Thoracic aorta (tissue), 2 donors: Measurements from ENCODE around the gene TSPAN32. TPM values are rescaled to one million over a fixed set of nuclear protein-coding genes. Genes with fewer than 3 reads are reported as not detected.
"Not testable (repeated sequence)": the region's sequence is repeated elsewhere in the genome, so short reads cannot be mapped to it uniquely, and the experiment has no call there.

Experiments
- ATAC-seq: fragments of 150-250 bp; one replicate; pipeline ENCODE4 v1.8.0; 2017; ENCODE audit warnings: low read depth; ENCODE audit not compliant: insufficient number of reproducible peaks, low FRiP score
- DNase-seq: peaks from one replicate; pipeline ENCODE4 v3.0.0-alpha.2; 2020; ENCODE audit warnings: low spot score
- H3K27ac ChIP-seq, 2 donors: fragments of 200-600 bp; sonication (generic); 1 replicate in 1 of 2; 2 replicates in 1 of 2; pipeline ENCODE4 v1.5.1; 2016; ENCODE audit warnings: mild to moderate bottlenecking in 2 of 2, moderate library complexity in 2 of 2
- H3K27me3 ChIP-seq: fragments of 200-600 bp; sonication (generic); replicated peaks from 2 replicates; pipeline ENCODE4 v1.6.0; 2016; ENCODE audit warnings: mild to moderate bottlenecking; ENCODE audit not compliant: insufficient read depth
- H3K36me3 ChIP-seq: fragments of 200-600 bp; sonication (generic); one replicate; pipeline ENCODE4 v1.5.1; 2016
- H3K4me1 ChIP-seq, 2 donors: fragments of 200-600 bp; sonication (generic); 1 replicate in 1 of 2; 2 replicates in 1 of 2; pipeline versions ENCODE4 v1.5.1 to v1.6.0; 2016; ENCODE audit warnings: low read depth in 2 of 2, mild to moderate bottlenecking in 1 of 2; ENCODE audit not compliant: control insufficient read depth in 1 of 2
- H3K4me3 ChIP-seq: fragments of 200-600 bp; sonication (generic); 2 replicates; pipeline ENCODE4 v1.5.1; 2016; ENCODE audit warnings: mild to moderate bottlenecking
- H3K9me3 ChIP-seq: fragments of 200-600 bp; sonication (generic); 2 replicates; pipeline ENCODE4 v1.5.1; 2016
- total RNA-seq, 2 donors: library from RNA; depleted of rRNA; stranded (reverse); fragments of >200 nt; gene quantifications; one replicate each; pipeline versions ENCODE4 v1.1.0 to v1.2.3, GENCODE V29; 2016
- TF ChIP-seq, protein P1 (sequence below): fragments of 200-600 bp; sonication (generic); IDR thresholded peaks from one replicate; pipeline ENCODE4 v1.5.1; 2019; ENCODE audit warnings: antibody characterized with exemption

TSPAN32 gene
- total RNA-seq, 2 donors from 2014 or later = 2.5 to 6.9 TPM

DNA sequence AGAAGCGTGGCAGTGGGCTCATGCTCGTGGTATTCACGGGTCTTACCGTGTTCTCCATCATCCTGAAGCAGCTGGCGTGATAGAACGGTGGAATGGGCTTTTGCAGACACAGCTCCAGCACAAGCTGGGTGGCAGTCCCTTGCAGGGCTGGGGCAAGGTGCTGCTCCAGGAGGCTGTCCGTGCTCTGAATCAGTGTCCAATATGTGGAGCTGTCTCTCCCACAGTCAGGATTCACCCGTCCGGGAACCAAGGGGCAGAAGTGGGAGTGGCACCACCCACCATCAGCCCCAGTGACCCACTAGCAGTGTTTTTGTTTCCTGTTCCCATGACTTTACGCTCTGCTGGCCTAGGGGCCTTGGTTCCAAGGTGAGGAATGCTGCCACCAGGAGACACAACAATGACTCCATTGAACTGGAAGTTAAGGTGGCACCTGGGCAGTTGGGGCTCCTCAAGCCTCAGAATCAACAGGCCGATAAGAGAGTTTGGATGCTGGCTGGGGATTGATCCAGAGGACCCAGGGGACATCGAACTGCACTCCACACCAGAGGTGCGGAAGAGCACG lies 58.3 kb downstream of the TSPAN32 start:
- ATAC-seq (no peak), DNase-seq (no peak)
- no peaks in the 10 kb centered on the region for H3K36me3 ChIP-seq
- no peaks in the 10 kb centered on the region for H3K4me1 ChIP-seq
- no peaks in the 10 kb centered on the region for H3K27me3 ChIP-seq
- H3K9me3 ChIP-seq = no peaks in the 10 kb centered on the region
- H3K27ac ChIP-seq = no peak overlapping the region
- TF ChIP-seq, protein P1, sequence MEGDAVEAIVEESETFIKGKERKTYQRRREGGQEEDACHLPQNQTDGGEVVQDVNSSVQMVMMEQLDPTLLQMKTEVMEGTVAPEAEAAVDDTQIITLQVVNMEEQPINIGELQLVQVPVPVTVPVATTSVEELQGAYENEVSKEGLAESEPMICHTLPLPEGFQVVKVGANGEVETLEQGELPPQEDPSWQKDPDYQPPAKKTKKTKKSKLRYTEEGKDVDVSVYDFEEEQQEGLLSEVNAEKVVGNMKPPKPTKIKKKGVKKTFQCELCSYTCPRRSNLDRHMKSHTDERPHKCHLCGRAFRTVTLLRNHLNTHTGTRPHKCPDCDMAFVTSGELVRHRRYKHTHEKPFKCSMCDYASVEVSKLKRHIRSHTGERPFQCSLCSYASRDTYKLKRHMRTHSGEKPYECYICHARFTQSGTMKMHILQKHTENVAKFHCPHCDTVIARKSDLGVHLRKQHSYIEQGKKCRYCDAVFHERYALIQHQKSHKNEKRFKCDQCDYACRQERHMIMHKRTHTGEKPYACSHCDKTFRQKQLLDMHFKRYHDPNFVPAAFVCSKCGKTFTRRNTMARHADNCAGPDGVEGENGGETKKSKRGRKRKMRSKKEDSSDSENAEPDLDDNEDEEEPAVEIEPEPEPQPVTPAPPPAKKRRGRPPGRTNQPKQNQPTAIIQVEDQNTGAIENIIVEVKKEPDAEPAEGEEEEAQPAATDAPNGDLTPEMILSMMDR = no peak
- no peak overlapping the region for H3K4me3 ChIP-seq

DNA sequence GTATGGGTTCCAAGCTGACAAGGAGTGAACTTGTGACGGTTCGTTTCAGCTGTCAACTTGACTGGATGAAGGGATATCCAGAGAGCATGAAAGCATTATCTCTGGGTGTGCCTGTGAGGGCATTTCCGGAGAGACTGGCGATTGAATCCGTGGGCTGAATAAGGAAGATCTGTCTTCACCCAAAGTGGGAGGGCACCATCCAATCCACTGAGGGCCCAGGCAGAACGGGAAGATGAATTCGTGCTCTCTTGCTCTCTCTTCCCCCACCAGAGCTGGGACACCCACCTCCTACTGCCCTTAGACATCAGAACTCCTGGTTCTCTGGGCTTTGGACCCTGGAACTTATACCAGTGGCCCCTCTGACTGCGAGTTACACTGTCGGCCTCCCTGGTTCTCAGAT lies 59.8 kb downstream of the TSPAN32 start:
- Histone ChIP-seq H3K27ac (no peak overlapping the region), H3K27me3 (no peaks in the 10 kb centered on the region), H3K9me3 (no peaks in the 10 kb centered on the region), H3K36me3 (no peaks in the 10 kb centered on the region), H3K4me3 (no peak overlapping the region), H3K4me1 (peaks cover 5 to 10% of the 10 kb centered on the region in 2 donors)
- DNase-seq (no peak), ATAC-seq (no peak)
- TF ChIP-seq, protein P1 = no peak

DNA sequence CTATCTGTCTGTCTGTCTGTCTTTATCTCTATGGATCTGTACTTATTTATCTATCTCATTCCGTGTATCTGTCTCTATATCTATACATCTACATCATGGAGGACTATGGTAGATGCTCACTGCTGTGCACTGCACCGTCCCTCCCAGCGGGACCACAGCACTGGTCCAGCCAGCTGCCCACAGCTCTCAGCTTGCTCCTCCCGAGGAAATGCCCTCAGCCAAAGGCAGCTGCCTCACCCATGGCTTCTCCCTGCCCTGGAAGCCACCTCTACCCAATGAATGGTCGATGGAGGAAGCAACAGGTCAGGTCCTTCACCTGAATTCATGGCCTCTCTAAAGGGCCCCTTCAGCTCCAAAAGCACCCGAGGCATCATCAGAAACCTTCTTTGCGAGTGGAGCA lies 60.6 kb downstream of the TSPAN32 start:
- Histone ChIP-seq H3K9me3 (no peaks in the 10 kb centered on the region), H3K4me3 (no peak overlapping the region), H3K27ac (no peak overlapping the region), H3K36me3 (no peaks in the 10 kb centered on the region), H3K4me1 (peaks cover 5 to 15% of the 10 kb centered on the region in 2 donors), H3K27me3 (no peaks in the 10 kb centered on the region)
- TF ChIP-seq, protein P1 = no peak
- DNase-seq (no peak), ATAC-seq (no peak)

DNA sequence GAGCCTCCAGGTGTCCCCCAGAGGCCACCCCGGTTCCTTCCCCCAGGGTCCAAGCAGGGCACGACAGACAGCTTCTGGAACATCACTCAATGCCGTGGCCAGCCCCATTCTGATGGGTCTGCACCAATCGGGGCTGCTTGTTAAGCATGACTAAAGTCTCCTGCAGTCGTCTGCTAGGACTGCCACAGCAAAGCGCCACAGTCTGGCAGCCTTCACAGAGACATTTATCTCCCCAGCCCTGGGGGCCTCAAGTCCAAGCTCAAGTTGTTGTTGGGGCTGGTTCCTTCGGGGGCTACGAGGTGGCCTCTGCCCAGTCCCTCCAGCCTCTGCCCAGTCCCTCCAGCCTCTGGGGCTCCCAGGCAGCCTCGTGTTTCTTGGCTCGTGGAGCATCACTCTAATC lies 61.3 kb downstream of the TSPAN32 start:
- H3K9me3 ChIP-seq = no peaks in the 10 kb centered on the region
- H3K36me3 ChIP-seq = no peaks in the 10 kb centered on the region
- TF ChIP-seq, protein P1 = no peak
- ATAC-seq = no peak
- DNase-seq = no peak
- H3K27ac ChIP-seq = no peak overlapping the region
- H3K4me1 ChIP-seq = peaks cover 5 to 18% of the 10 kb centered on the region in 2 donors
- H3K27me3 ChIP-seq = no peaks in the 10 kb centered on the region
- H3K4me3 ChIP-seq = no peak overlapping the region

DNA sequence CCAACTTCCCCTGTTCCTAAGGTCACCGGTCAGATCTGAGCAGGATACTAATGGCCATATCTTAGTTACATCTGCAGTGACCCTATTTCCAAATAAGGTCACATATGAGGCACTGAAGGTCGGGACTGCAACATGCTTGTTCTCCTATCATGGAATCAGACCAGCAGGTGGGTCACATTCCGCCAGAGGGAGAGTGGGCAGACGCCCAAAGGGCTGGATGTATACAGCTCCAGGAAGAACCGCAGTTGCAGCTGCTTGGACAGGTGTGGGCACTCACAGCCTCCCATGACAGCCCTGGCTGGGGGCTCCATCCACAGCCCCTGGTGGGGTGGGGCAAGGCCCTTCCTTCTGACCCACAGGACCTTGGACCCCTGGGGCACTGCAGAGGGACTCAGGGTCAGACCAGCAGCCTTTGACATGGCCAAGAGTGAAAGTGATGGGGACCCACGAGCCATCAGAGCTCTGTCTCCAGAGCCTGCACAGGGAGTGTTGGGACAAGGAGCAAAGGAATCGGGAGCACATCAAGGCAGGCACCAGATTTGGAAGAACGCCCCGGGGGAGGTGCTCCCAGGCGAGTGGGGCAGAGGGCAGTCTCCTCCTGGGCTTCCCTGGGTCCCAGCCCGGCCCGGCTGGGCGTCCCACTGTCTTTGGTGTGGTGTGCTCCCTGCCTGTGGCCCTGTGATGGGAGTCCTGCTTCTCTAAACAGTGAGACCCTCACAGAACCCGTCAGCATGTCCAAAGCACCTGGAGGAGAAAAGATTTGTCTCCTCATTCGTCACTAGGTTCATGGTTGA lies 62.0 kb downstream of the TSPAN32 start:
- TF ChIP-seq, protein P1 = no peak
- no peaks in the 10 kb centered on the region for H3K36me3 ChIP-seq
- no peaks in the 10 kb centered on the region for H3K27me3 ChIP-seq
- H3K4me1 ChIP-seq = peaks cover 5 to 18% of the 10 kb centered on the region in 2 donors
- DNase-seq = no peak
- no peaks in the 10 kb centered on the region for H3K9me3 ChIP-seq
- H3K27ac ChIP-seq = no peak overlapping the region
- no peak overlapping the region for H3K4me3 ChIP-seq
- no peak for ATAC-seq

DNA sequence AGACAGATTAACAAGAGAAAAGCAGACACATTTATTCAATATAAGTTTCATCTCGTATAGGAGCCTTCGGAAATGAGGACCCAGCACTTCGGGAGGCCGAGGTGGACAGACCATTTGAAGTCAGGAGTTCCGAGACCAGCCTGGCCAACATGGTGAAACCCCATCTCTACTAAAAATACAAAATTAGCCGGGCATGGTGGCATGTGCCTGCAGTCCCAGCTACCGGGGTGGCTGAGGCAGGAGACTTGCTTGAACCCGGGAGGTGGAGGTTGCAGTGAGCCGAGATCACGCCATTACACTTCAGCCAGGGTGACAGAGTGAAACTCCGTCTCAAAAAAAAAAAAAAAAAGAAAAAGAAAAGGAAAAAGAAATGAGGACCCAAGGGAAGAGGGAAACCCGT lies 62.6 kb downstream of the TSPAN32 start:
- H3K4me3 ChIP-seq, H3K9me3 ChIP-seq, ATAC-seq, H3K27me3 ChIP-seq, H3K36me3 ChIP-seq, H3K27ac ChIP-seq, DNase-seq: not testable (repeated sequence)
- H3K4me1 ChIP-seq = peaks cover 5 to 18% of the 10 kb centered on the region in 2 donors
